H9 (cell line): ENCODE results near the gene LPP. TPM values are rescaled to one million over a fixed set of nuclear protein-coding genes. Genes with fewer than 3 reads are reported as not detected.

ENCODE experiments used
- DNase-seq: peaks from one replicate; pipeline ENCODE4 v3.0.0-alpha.2; 2017
- H2AFZ ChIP-seq: one replicate; pipeline ENCODE4 v1.6.1; 2013; ENCODE audit warnings: mild to moderate bottlenecking, low read length, control low read depth, moderate library complexity
- H2AK5ac ChIP-seq: 2 replicates; pipeline ENCODE4 v1.6.1; 2013; ENCODE audit warnings: low read length, control low read depth, mixed read lengths; ENCODE audit not compliant: insufficient read length
- H2BK120ac ChIP-seq: one replicate; pipeline ENCODE4 v1.6.1; 2013; ENCODE audit warnings: low read depth, mild to moderate bottlenecking, low read length, control low read depth, inconsistent platforms; ENCODE audit not compliant: poor library complexity, severe bottlenecking
- H2BK12ac ChIP-seq: 2 replicates; pipeline ENCODE4 v1.6.1; 2013; ENCODE audit warnings: low read length, control low read depth, mixed read lengths, low read depth; ENCODE audit not compliant: insufficient read length
- H2BK15ac ChIP-seq: 2 replicates; pipeline ENCODE4 v1.6.1; 2013; ENCODE audit warnings: low read depth, low read length, control low read depth
- H2BK20ac ChIP-seq: one replicate; pipeline ENCODE4 v1.6.1; 2013; ENCODE audit warnings: low read depth, mild to moderate bottlenecking, low read length, control low read depth, inconsistent platforms; ENCODE audit not compliant: poor library complexity, severe bottlenecking
- H2BK5ac ChIP-seq: 2 replicates; pipeline ENCODE4 v1.6.1; 2013; ENCODE audit warnings: low read length, control low read depth, mixed read lengths; ENCODE audit not compliant: insufficient read length
- H3K14ac ChIP-seq: 2 replicates; pipeline ENCODE4 v1.6.1; 2013; ENCODE audit warnings: low read length, control low read depth; ENCODE audit not compliant: insufficient read depth
- H3K18ac ChIP-seq: 2 replicates; pipeline ENCODE4 v1.6.1; 2013; ENCODE audit warnings: low read depth, mild to moderate bottlenecking, mixed read lengths, low read length, control low read depth; ENCODE audit not compliant: insufficient read length
- H3K23ac ChIP-seq: 2 replicates; pipeline ENCODE4 v1.6.1; 2013; ENCODE audit warnings: low read length, control low read depth, mixed read lengths, low read depth; ENCODE audit not compliant: insufficient read length
- H3K23me2 ChIP-seq: 2 replicates; pipeline ENCODE4 v1.6.1; 2013; ENCODE audit warnings: low read depth, mild to moderate bottlenecking, mixed read lengths, low read length, control low read depth; ENCODE audit not compliant: insufficient read length, poor library complexity, severe bottlenecking
- H3K27ac ChIP-seq: 2 replicates; pipeline ENCODE4 v1.5.1; 2013; ENCODE audit warnings: low read length, control low read depth, mixed read lengths, low read depth; ENCODE audit not compliant: insufficient read length
- H3K27me3 ChIP-seq: 2 replicates; pipeline ENCODE4 v1.6.1; 2013; ENCODE audit warnings: low read length, control low read depth, inconsistent platforms; ENCODE audit not compliant: insufficient read depth
- H3K4ac ChIP-seq: 2 replicates; pipeline ENCODE4 v1.6.1; 2013; ENCODE audit warnings: low read depth, mild to moderate bottlenecking, control low read depth, inconsistent platforms, low read length, moderate library complexity
- H3K4me1 ChIP-seq: 2 replicates; pipeline ENCODE4 v1.6.1; 2013; ENCODE audit warnings: low read length, control low read depth, inconsistent platforms; ENCODE audit not compliant: insufficient read depth
- H3K4me2 ChIP-seq: 2 replicates; pipeline ENCODE4 v1.6.1; 2013; ENCODE audit warnings: low read length, control low read depth, mixed read lengths; ENCODE audit not compliant: insufficient read length, insufficient read depth
- H3K56ac ChIP-seq: 2 replicates; pipeline ENCODE4 v1.6.1; 2013; ENCODE audit warnings: low read depth, mild to moderate bottlenecking, mixed read lengths, low read length, control low read depth; ENCODE audit not compliant: insufficient read length
- H3K79me1 ChIP-seq: 2 replicates; pipeline ENCODE4 v1.6.1; 2013; ENCODE audit warnings: low read depth, mild to moderate bottlenecking, moderate library complexity, low read length, control low read depth, inconsistent platforms; ENCODE audit not compliant: insufficient read depth, poor library complexity, severe bottlenecking
- H3K79me2 ChIP-seq: 2 replicates; pipeline ENCODE4 v1.6.1; 2013; ENCODE audit warnings: low read length, control low read depth, inconsistent platforms; ENCODE audit not compliant: insufficient read depth
- H3K9ac ChIP-seq: 2 replicates; pipeline ENCODE4 v1.6.1; 2013; ENCODE audit warnings: low read length, control low read depth, mixed read lengths; ENCODE audit not compliant: insufficient read length; ENCODE audit errors: extremely low read depth
- H3K9me3 ChIP-seq: one replicate; pipeline ENCODE4 v1.6.1; 2013; ENCODE audit warnings: low read depth, low read length, inconsistent platforms; ENCODE audit not compliant: control insufficient read depth
- H3T11ph ChIP-seq: one replicate; pipeline ENCODE4 v1.6.1; 2013; ENCODE audit warnings: mild to moderate bottlenecking, low read length, control low read depth, inconsistent platforms
- H4K20me1 ChIP-seq: one replicate; pipeline ENCODE4 v1.6.1; 2013; ENCODE audit not compliant: control insufficient read depth, insufficient read length, insufficient read depth
- H4K5ac ChIP-seq: 2 replicates; pipeline ENCODE4 v1.6.1; 2013; ENCODE audit warnings: low read depth, mild to moderate bottlenecking, mixed read lengths, low read length, control low read depth; ENCODE audit not compliant: insufficient read length
- H4K8ac ChIP-seq: replicated peaks from 2 replicates; pipeline ENCODE4 v1.6.1; 2013; ENCODE audit warnings: low read length, control low read depth, mixed read lengths, low read depth; ENCODE audit not compliant: insufficient read length
- H4K91ac ChIP-seq: 2 replicates; pipeline ENCODE4 v1.6.1; 2013; ENCODE audit warnings: low read depth, mild to moderate bottlenecking, moderate library complexity, mixed read lengths, low read length, control low read depth; ENCODE audit not compliant: insufficient read length
- H3K27ac Mint-ChIP-seq, 3 experiments: 2 replicates in 2 of 3; 3 replicates in 1 of 3; pipeline ENCODE4 v1.8.0; 2020 to 2021; ENCODE audit warnings: mixed read lengths in 3 of 3, mild to moderate bottlenecking in 1 of 3, moderate library complexity in 1 of 3
- H3K27me3 Mint-ChIP-seq: 2 replicates; pipeline ENCODE4 v1.8.0; 2021; ENCODE audit warnings: low read depth, mild to moderate bottlenecking, moderate library complexity, mixed read lengths
- H3K36me3 Mint-ChIP-seq, 3 experiments: 2 replicates in 2 of 3; 3 replicates in 1 of 3; pipeline ENCODE4 v1.8.0; 2020 to 2021; ENCODE audit warnings: low read depth in 3 of 3, mixed read lengths in 3 of 3; ENCODE audit not compliant: insufficient read depth in 1 of 3
- H3K4me1 Mint-ChIP-seq, 2 experiments: 2 replicates each; pipeline ENCODE4 v1.8.0; 2020; ENCODE audit warnings: mixed read lengths in 2 of 2
- H3K4me3 Mint-ChIP-seq, 2 experiments: 2 replicates in 1 of 2; 3 replicates in 1 of 2; pipeline ENCODE4 v1.8.0; 2020 to 2021; ENCODE audit warnings: mild to moderate bottlenecking in 2 of 2, mixed read lengths in 2 of 2, moderate library complexity in 1 of 2
- H3K9me3 Mint-ChIP-seq, 2 experiments: 2 replicates in 1 of 2; 3 replicates in 1 of 2; pipeline ENCODE4 v1.8.0; 2020; ENCODE audit warnings: mild to moderate bottlenecking in 2 of 2, mixed read lengths in 2 of 2, moderate library complexity in 1 of 2
- WGBS: extraction: QIAGEN DNeasy Blood & Tissue Kit; methylation state at CpG from one replicate; pipeline ENCODE4 v1.1.7; 2013; ENCODE audit warnings: missing lambda C conversion rate, low lambda C conversion rate, mixed read lengths; ENCODE audit not compliant: insufficient read length; ENCODE audit errors: extremely low coverage; 5-methylcytosine and 5-hydroxymethylcytosine counted together
- total RNA-seq: library from RNA; stranded (reverse); gene quantifications from 2 replicates; pipeline ENCODE4 v1.2.1, GENCODE V29; 2021
- TF ChIP-seq, protein P1 (sequence below): fragments of 200-600 bp; sonication (generic); conservative IDR thresholded peaks from 3 replicates; pipeline ENCODE4 v1.8.0; 2021; ENCODE audit warnings: antibody characterized with exemption, mild to moderate bottlenecking

Gene LPP
- total RNA-seq, 1 experiment from 2014 or later = 64.6 TPM

DNA sequence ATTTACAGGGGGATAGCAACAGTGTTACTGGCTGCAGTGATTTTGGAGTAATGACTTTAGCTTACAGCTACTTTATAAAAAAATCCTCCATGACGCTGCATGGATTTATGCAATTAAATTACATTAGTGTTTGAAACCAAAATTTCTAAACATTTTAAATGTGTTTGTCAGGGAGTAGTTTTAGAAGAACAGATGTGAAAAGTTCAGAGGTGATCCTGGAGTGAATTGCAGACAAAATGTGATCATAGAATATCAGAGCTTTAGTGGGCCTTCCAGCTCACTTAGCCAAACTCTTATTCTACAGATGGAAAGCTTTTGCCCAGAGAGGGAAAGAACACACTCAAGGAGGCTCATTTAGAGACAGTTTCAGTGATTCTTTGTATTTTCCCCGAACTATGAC is 376.3 kb downstream of the LPP start:
- H3K23me2 ChIP-seq = no peaks in the 10 kb centered on the region
- no peak overlapping the region for H3K56ac ChIP-seq
- H3K79me1 ChIP-seq = no peaks in the 10 kb centered on the region
- H4K8ac ChIP-seq = no peak overlapping the region
- no peak overlapping the region for H3K9ac ChIP-seq
- H3K4me3 Mint-ChIP-seq = no peak overlapping the region
- H2BK12ac ChIP-seq = no peak overlapping the region
- H2BK120ac ChIP-seq = no peak overlapping the region
- no peak overlapping the region for H2AK5ac ChIP-seq
- no peaks in the 10 kb centered on the region for H3K27me3 ChIP-seq
- H3K36me3 Mint-ChIP-seq = peaks cover 0 to 3% (median 0%) of the 10 kb centered on the region in 3 experiments; a peak in 2 of 7 replicates
- no peak for DNase-seq
- H3K18ac ChIP-seq = no peak overlapping the region
- no peak overlapping the region for H2BK20ac ChIP-seq
- H3K27ac Mint-ChIP-seq = no peak overlapping the region
- H4K20me1 ChIP-seq = no peaks in the 10 kb centered on the region
- no CpG with 5 or more reads among the region's 2 CpGs for WGBS
- H2BK5ac ChIP-seq = no peak overlapping the region
- H3K4me1 ChIP-seq = no peaks in the 10 kb centered on the region
- H3K27me3 Mint-ChIP-seq = no peaks in the 10 kb centered on the region
- no peaks in the 10 kb centered on the region; the same call in 1 of the 2 replicates for H3K79me2 ChIP-seq
- no peaks in the 10 kb centered on the region for H3K9me3 ChIP-seq
- no peak overlapping the region for H4K91ac ChIP-seq
- no peak overlapping the region for H3K14ac ChIP-seq
- peaks cover 18% of the 10 kb centered on the region in 2 experiments for H3K4me1 Mint-ChIP-seq
- H3K4me2 ChIP-seq = no peak overlapping the region
- TF ChIP-seq, protein P1, sequence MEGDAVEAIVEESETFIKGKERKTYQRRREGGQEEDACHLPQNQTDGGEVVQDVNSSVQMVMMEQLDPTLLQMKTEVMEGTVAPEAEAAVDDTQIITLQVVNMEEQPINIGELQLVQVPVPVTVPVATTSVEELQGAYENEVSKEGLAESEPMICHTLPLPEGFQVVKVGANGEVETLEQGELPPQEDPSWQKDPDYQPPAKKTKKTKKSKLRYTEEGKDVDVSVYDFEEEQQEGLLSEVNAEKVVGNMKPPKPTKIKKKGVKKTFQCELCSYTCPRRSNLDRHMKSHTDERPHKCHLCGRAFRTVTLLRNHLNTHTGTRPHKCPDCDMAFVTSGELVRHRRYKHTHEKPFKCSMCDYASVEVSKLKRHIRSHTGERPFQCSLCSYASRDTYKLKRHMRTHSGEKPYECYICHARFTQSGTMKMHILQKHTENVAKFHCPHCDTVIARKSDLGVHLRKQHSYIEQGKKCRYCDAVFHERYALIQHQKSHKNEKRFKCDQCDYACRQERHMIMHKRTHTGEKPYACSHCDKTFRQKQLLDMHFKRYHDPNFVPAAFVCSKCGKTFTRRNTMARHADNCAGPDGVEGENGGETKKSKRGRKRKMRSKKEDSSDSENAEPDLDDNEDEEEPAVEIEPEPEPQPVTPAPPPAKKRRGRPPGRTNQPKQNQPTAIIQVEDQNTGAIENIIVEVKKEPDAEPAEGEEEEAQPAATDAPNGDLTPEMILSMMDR = no peak
- no peak overlapping the region for H3K23ac ChIP-seq
- H3T11ph ChIP-seq = no peak overlapping the region
- no peaks in the 10 kb centered on the region for H3K9me3 Mint-ChIP-seq
- no peak overlapping the region for H3K4ac ChIP-seq
- no peak overlapping the region for H2BK15ac ChIP-seq
- no peak overlapping the region for H4K5ac ChIP-seq
- H3K27ac ChIP-seq = no peak overlapping the region
- H2AFZ ChIP-seq = no peak overlapping the region
